ENCODE measurements around the gene DPP6.

- TF ChIP-seq CTCF (IDR thresholded peaks at IDR 0.05) = no peak
- TF ChIP-seq POLR2A (IDR thresholded peaks at IDR 0.05) = no peak
Measured at GRCh38 chr7:154195266-154195665, 143.1 kb downstream of the DPP6 start.

All from Peyer's patch (tissue), 4 donors.